Medulla oblongata (tissue), 1 donor: ENCODE data around the gene ST6GALNAC3.
"Not testable (repeated sequence)": the region's sequence is repeated elsewhere in the genome, so short reads cannot be mapped to it uniquely, and the experiment has no call there.

Experiments used
- DNase-seq: peaks from one replicate; pipeline ENCODE4 v3.0.0-alpha.2; 2015; ENCODE audit errors: extremely low spot score

The ST6GALNAC3 gene

GRCh38 chr1:76106719-76107235 is 32.2 kb downstream of the ST6GALNAC3 start:
- no peak for DNase-seq

DNA sequence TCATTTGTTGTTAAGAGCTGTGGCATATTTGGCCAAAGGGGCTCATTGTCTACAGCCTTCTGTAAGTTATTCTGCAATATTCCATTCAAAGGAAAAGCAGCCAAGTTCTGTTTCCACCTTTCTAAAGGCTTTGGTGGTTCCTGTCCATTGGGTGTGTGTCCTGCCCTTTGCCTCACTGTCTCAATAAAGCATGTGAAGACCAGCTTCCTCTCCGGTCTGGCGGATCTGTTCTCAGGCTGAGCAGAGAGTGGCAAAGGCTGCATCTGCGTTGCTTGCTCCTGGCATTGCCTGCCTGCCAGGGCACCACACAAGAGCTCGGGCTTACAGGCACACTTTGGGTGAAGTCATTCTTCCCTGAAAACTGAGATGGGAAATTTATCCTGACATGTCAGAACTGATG is 34.9 kb downstream of the ST6GALNAC3 start:
- peak; percentile 49 for DNase-seq

DNA sequence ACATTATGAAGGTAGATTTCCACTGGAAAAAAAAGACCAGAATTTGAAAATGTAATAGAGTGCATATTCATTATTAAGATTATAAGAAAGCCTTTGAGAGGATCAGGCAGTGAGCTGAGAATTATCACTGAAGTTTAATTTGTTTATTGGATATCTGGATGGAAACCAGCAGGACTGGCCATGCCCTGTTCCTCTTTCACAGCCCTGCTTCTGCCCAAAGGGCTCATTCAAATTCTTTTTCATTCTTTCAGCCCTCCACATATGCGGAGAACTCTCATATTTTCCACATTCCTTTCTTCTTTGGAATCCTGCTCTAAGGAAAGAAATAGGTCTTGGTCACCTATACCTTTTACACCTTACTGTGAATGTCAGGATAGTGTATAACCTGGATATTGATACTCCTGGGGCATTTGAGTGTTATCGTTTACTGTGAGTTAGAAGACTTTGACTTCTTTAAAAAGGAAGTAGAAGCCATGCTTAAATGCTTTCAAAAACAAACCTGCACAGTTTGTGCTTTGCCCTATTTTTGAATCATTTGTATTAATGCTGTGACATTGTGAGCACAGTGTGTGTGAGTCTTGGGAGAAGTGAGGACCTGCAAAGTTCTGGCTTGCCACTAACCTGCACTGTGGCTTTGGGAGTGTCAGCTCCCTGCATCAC is 35.5 kb downstream of the ST6GALNAC3 start:
- no peak for DNase-seq

- DNase-seq, result no peak
Measured at GRCh38 chr1:76110666-76111065, 36.1 kb downstream of the ST6GALNAC3 start.

- DNase-seq, result not testable (repeated sequence)
Measured at GRCh38 chr1:76112321-76112720, 37.8 kb downstream of the ST6GALNAC3 start.

- no peak for DNase-seq
Measured at GRCh38 chr1:76113446-76113845, 38.9 kb downstream of the ST6GALNAC3 start.

DNA sequence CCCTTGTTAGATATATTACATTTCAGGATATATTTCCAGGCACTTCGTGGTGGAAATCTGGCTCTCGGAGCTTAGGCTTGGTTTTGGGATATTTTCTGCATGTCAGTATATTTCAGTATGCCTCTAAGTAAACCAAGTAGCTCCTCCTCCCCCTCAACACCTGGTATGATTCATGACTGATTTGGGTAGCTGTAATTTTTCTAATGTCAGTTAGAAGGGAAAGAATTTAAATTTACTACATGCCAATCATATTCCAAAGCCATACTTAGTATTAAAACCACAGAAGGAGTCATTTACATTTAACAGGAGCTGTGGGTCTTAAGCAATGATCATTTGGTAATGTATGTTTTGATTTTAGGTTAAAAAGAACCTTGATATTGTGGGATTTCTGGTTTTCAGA is 40.6 kb downstream of the ST6GALNAC3 start:
- DNase-seq, result no peak

- DNase-seq, result no peak
Measured at GRCh38 chr1:76121850-76122249, 47.3 kb downstream of the ST6GALNAC3 start.

GRCh38 chr1:76122271-76122670 is 47.7 kb downstream of the ST6GALNAC3 start:
- DNase-seq, result no peak

DNA sequence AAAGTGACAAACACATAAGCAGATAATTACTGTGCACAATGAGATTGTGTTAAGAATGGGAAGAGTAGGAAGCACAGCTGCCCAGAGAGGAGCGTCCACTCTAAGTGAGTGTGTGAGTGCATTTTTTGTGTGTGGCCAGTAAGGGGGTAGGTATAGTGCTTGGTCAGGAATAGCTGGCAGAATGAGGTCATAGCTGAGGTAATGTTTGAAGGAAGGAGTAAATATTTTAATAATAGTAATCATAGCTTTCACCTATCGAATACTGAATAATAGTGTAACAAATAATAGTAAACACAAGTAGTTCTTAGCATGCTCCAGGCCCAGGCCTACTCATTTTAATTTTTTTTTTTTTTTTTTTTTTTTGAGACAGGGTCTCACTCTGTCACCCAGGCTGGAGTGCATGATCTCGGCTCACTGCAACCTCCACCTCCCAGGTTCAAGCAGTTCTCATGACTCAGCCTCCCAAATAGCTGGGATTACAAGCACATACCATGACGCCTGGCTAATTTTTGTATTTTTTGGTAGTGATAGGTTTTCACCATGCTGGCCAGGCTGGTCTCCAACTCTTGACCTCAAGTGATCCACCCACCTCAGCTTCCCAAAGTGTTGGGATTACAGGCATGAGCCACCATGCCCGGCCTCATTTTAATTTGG is 49.0 kb downstream of the ST6GALNAC3 start:
- DNase-seq, result not testable (repeated sequence)

DNA sequence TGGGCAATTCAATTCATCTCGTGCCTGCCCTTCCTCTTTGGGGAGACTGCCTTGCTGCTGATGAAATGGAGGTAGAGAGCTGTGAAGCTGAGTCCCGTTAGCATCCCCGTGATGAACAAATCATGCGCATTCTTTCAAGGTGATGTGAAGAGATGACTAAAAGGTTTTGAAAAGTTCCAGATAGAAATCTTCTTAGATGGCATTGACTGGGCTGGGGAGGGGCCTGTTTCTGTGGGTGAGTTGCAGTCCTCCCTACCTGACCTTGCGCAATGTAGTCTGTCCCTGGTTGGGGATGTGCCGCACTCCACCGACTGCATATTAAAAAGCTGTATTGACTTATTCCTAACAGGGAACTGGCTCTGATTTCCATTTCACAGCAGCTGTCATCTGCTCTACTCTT is 49.6 kb downstream of the ST6GALNAC3 start:
- no peak for DNase-seq

- peak; percentile 80 for DNase-seq
Measured at GRCh38 chr1:76125473-76126219, 51.1 kb downstream of the ST6GALNAC3 start.

DNA sequence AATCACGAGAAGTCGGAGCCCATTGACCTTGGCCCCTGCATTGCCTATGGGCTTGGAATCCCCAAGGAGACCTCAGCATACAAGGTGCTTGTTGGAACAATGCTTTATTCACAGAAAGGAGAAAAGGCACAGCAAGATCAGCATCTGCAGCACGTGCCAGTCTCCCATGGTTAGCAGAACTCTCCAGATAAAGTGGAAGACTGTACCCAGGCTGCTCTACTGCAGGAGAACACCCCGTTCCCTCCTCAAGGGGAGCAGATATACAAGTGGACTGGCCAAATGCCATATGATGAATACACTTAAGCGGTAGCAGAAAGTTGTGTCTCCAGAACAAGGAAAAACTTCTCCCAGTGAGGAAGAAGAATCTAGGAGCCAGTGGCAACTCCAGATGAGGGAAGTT is 53.5 kb downstream of the ST6GALNAC3 start:
- DNase-seq, result no peak

- DNase-seq, result no peak
Measured at GRCh38 chr1:76129731-76130130, 55.2 kb downstream of the ST6GALNAC3 start.

DNA sequence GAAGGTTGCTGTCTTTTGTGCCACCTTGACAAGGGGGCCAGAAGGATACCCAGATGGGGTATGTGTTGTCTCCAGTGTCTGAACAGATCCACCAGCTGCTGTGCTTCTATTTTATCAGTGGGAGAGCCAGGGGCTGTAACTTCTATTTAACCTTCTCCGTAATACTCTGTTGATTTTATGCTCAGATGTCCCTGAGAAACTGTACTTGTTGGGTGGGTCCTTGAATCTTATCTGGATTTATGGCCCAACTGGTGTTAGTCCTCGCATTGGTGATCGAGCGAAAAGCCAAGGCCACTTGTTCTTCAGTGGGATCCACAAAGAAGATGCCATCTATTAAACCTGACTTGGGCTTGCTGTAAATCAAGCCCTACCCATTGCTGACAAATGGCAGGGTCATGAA is 56.4 kb downstream of the ST6GALNAC3 start:
- no peak for DNase-seq

GRCh38 chr1:76133977-76134376 is 59.4 kb downstream of the ST6GALNAC3 start:
- DNase-seq, result no peak

- no peak for DNase-seq
Measured at GRCh38 chr1:76135835-76136234, 61.3 kb downstream of the ST6GALNAC3 start.

DNA sequence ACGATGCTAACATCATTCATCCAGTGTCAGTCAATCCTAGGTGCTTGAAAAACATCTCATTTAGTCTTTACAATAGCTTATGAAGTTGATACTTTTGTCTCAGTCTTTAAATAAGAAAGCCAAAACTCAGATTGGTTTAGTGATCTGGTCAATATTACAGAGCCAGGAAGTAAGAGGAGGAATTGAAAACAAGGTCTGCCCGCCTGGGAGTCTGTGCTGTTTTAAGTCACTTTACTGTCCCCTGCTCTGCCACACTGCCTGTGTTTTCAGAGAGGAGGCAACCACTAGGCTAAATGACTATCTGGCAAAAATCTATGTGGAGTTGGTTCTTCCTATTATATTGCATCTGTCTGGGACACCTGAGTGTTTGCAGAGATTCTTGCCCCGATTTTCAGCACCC is 62.3 kb downstream of the ST6GALNAC3 start:
- DNase-seq, result no peak

GRCh38 chr1:76137746-76138145 is 63.2 kb downstream of the ST6GALNAC3 start:
- no peak for DNase-seq

GRCh38 chr1:76138217-76138616 is 63.7 kb downstream of the ST6GALNAC3 start:
- no peak for DNase-seq

DNA sequence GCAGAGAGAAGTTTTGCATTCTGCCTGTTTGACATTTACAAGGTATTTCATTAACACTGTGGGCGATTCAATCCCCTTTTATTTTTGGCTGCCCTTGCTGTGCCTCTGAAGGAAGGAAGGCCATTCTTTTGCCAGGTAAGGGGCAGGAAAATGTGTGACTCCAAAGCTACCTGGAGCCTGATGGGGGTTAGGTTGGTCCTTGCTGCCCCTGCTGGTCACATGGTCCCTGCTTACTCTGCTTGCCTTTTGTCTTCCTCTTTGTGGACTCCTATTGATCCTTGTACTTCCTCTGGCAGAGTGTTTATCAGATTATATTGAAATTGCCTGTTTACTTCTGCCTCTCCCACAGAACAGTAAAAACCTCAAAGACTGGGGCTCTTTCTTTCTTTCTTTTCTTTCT is 65.7 kb downstream of the ST6GALNAC3 start:
- DNase-seq, result no peak

- no peak for DNase-seq
Measured at GRCh38 chr1:76141929-76142328, 67.4 kb downstream of the ST6GALNAC3 start.
